ENCODE measurements around the gene NHS.

GRCh38 chrX:17747692-17748091, 372.7 kb downstream of the NHS start:
- no peak for TF ChIP-seq CTCF (conservative IDR thresholded peaks at IDR 0.05; ENCODE audit: low read depth, low read length)
- TF ChIP-seq POLR2A (IDR thresholded peaks at IDR 0.05; ENCODE audit: low read depth, low read length): no peak
- TF ChIP-seq SMC3 (IDR thresholded peaks at IDR 0.05; ENCODE audit: low read depth, low read length): no peak
- no peak for TF ChIP-seq RAD21 (IDR thresholded peaks at IDR 0.05; ENCODE audit: low read length)
- TF ChIP-seq USF2 (IDR thresholded peaks at IDR 0.05; ENCODE audit: low read depth, low read length): no peak
- TF ChIP-seq MXI1 (IDR thresholded peaks at IDR 0.05; ENCODE audit: borderline replicate concordance, low read depth, low read length): no peak
- TF ChIP-seq BHLHE40 (IDR thresholded peaks at IDR 0.05; ENCODE audit: low read depth, low read length): no peak
- TF ChIP-seq RFX5 (IDR thresholded peaks at IDR 0.05; ENCODE audit: low read depth, low read length): no peak
